ENCODE measurements around the gene TRNAU1AP.
"Not testable (repeated sequence)": the region's sequence is repeated elsewhere in the genome, so short reads cannot be mapped to it uniquely, and the experiment has no call there.

The TRNAU1AP gene

GRCh38 chr1:28552758-28553663, at the start of gene TRNAU1AP:
TSS of gene TRNAU1AP (plus strand) at chr1:28553085. CDS start at chr1:28553111, 26 bp downstream.
- DNase-seq (ENCODE audit: low spot score) = peak; percentile 93

GRCh38 chr1:28503117-28503516, 49.8 kb upstream of the TRNAU1AP start:
- no peak for DNase-seq (ENCODE audit: low spot score)

GRCh38 chr1:28505406-28506187, 47.3 kb upstream of the TRNAU1AP start, which contains the start of gene RCC1:
TSS of gene RCC1 (plus strand) at chr1:28506043. CDS start at chr1:28529867, 23,824 bp downstream.
- peak; percentile 97 for DNase-seq (ENCODE audit: low spot score)

- DNase-seq (ENCODE audit: low spot score) = no peak
These were observed 46.0 kb upstream of the TRNAU1AP start for GRCh38 chr1:28506907-28507246.

- DNase-seq (ENCODE audit: low spot score) = no peak
These were observed 45.6 kb upstream of the TRNAU1AP start for GRCh38 chr1:28507247-28507645.

- DNase-seq (ENCODE audit: low spot score) = no peak
These were observed 45.0 kb upstream of the TRNAU1AP start for GRCh38 chr1:28507646-28508434.

GRCh38 chr1:28508435-28508754, 44.5 kb upstream of the TRNAU1AP start:
- DNase-seq (ENCODE audit: low spot score) = no peak

- DNase-seq (ENCODE audit: low spot score) = no peak
These were observed 43.1 kb upstream of the TRNAU1AP start for GRCh38 chr1:28509705-28510272.

- no peak for DNase-seq (ENCODE audit: low spot score)
These were observed 42.5 kb upstream of the TRNAU1AP start for GRCh38 chr1:28510273-28510969.

GRCh38 chr1:28510970-28511440, 41.9 kb upstream of the TRNAU1AP start:
- DNase-seq (ENCODE audit: low spot score) = no peak

- no peak for DNase-seq (ENCODE audit: low spot score)
These were observed 40.8 kb upstream of the TRNAU1AP start for GRCh38 chr1:28512058-28512611.

- DNase-seq (ENCODE audit: low spot score) = not testable (repeated sequence)
These were observed 38.4 kb upstream of the TRNAU1AP start for GRCh38 chr1:28514445-28514933.

GRCh38 chr1:28516518-28516956, 36.3 kb upstream of the TRNAU1AP start:
- DNase-seq (ENCODE audit: low spot score) = no peak

- DNase-seq (ENCODE audit: low spot score) = no peak
These were observed 35.3 kb upstream of the TRNAU1AP start for GRCh38 chr1:28517649-28517999.

GRCh38 chr1:28518000-28518744, 34.7 kb upstream of the TRNAU1AP start:
- peak; percentile 85 for DNase-seq (ENCODE audit: low spot score)

- DNase-seq (ENCODE audit: low spot score) = no peak
These were observed 34.0 kb upstream of the TRNAU1AP start for GRCh38 chr1:28518745-28519341.

- no peak for DNase-seq (ENCODE audit: low spot score)
These were observed 32.7 kb upstream of the TRNAU1AP start for GRCh38 chr1:28519946-28520725.

- not testable (repeated sequence) for DNase-seq (ENCODE audit: low spot score)
These were observed 32.1 kb upstream of the TRNAU1AP start for GRCh38 chr1:28520796-28521195.
